Measurements from ENCODE around the gene UMPS.
"Not testable (repeated sequence)": the region's sequence is repeated elsewhere in the genome, so short reads cannot be mapped to it uniquely, and the experiment has no call there.

Gene UMPS

GRCh38 chr3:124707656-124708062 lies 22.6 kb upstream of the UMPS start:
- DNase-seq: no peak

- no peak for DNase-seq
Measured at GRCh38 chr3:124714223-124714853, 15.9 kb upstream of the UMPS start.

GRCh38 chr3:124722589-124722988 lies 7.7 kb upstream of the UMPS start:
- DNase-seq: no peak

- no peak for DNase-seq
Measured at GRCh38 chr3:124730941-124731297, 667 bp downstream of the UMPS start.

- DNase-seq: no peak
Measured at GRCh38 chr3:124731760-124732159, 1.5 kb downstream of the UMPS start.

GRCh38 chr3:124741027-124741426 lies 10.8 kb downstream of the UMPS start:
- DNase-seq: no peak

- DNase-seq: no peak
Measured at GRCh38 chr3:124745756-124746155, 15.5 kb downstream of the UMPS start.

- no peak for DNase-seq
Measured at GRCh38 chr3:124747111-124747981, 17.1 kb downstream of the UMPS start.

- no peak for DNase-seq
Measured at GRCh38 chr3:124748560-124749198, 18.4 kb downstream of the UMPS start.

GRCh38 chr3:124749877-124750276 lies 19.6 kb downstream of the UMPS start:
- not testable (repeated sequence) for DNase-seq

GRCh38 chr3:124751501-124751900 lies 21.2 kb downstream of the UMPS start:
- DNase-seq: no peak

GRCh38 chr3:124752051-124752450 lies 21.8 kb downstream of the UMPS start:
- no peak for DNase-seq

- not testable (repeated sequence) for DNase-seq
Measured at GRCh38 chr3:124757926-124758325, 27.7 kb downstream of the UMPS start.

- no peak for DNase-seq
Measured at GRCh38 chr3:124758851-124759635, 28.8 kb downstream of the UMPS start.

- DNase-seq: no peak
Measured at GRCh38 chr3:124759666-124760401, 29.6 kb downstream of the UMPS start.

GRCh38 chr3:124760601-124761000 lies 30.3 kb downstream of the UMPS start:
- no peak for DNase-seq

GRCh38 chr3:124761250-124761796 lies 31.1 kb downstream of the UMPS start:
- peak; percentile 85 for DNase-seq

GRCh38 chr3:124761935-124762660 lies 31.8 kb downstream of the UMPS start:
- DNase-seq: no peak

- no peak for DNase-seq
Measured at GRCh38 chr3:124762661-124763011, 32.4 kb downstream of the UMPS start.

- DNase-seq: no peak
Measured at GRCh38 chr3:124763206-124763605, 33.0 kb downstream of the UMPS start.

GRCh38 chr3:124763644-124764358 lies 33.5 kb downstream of the UMPS start:
- no peak for DNase-seq

All from CD4-positive, alpha-beta T cell treated with Interleukin-17A for 4 hours (primary cell).